Peyer's patch (tissue), 4 donors: Measurements from ENCODE around the gene PARP1. TPM values are rescaled to one million over a fixed set of nuclear protein-coding genes. Genes with fewer than 3 reads are reported as not detected.

ENCODE experiments used
- DNase-seq, 3 donors: peaks; one replicate each; pipeline ENCODE4 v3.0.0-alpha.2; 2017 to 2019
- H3K27ac ChIP-seq, 4 donors: fragments of 200-600 bp; sonication (generic); one replicate each; pipeline ENCODE4 v1.5.1; 2016 to 2019
- H3K27me3 ChIP-seq, 2 donors: fragments of 200-600 bp; sonication (generic); one replicate each; pipeline ENCODE4 v1.5.1; 2019
- H3K36me3 ChIP-seq, 3 donors: fragments of 200-600 bp; sonication (generic); one replicate each; pipeline ENCODE4 v1.5.1; 2016 to 2019
- H3K4me1 ChIP-seq, 4 donors: fragments of 200-600 bp; sonication (generic); one replicate each; pipeline ENCODE4 v1.5.1; 2016 to 2019
- H3K4me3 ChIP-seq, 4 donors: fragments of 200-600 bp; sonication (generic); 1 replicate in 3 of 4; 2 replicates in 1 of 4; pipeline ENCODE4 v1.5.1; 2016 to 2019; ENCODE audit warnings: mild to moderate bottlenecking in 1 of 4
- H3K9me3 ChIP-seq, 4 donors: fragments of 200-600 bp; sonication (generic); one replicate each; pipeline ENCODE4 v1.5.1; 2016 to 2019; ENCODE audit warnings: mild to moderate bottlenecking in 1 of 4
- CTCF ChIP-seq, 6 experiments: fragments of 450-650 bp in 4 of 6; fragments of 200-600 bp in 2 of 6; sonication (generic) in 1 of 6; IDR thresholded peaks; one replicate each; pipeline ENCODE4 v1.5.1; 2017 to 2019; ENCODE audit warnings: antibody characterized with exemption in 6 of 6, mild to moderate bottlenecking in 3 of 6, moderate library complexity in 1 of 6
- POLR2A ChIP-seq, 2 donors: fragments of 450-650 bp; IDR thresholded peaks; one replicate each; pipeline ENCODE4 v1.5.1; 2017; ENCODE audit warnings: antibody characterized with exemption in 2 of 2, mild to moderate bottlenecking in 2 of 2, moderate library complexity in 2 of 2
- total RNA-seq, 4 donors: library from RNA; depleted of rRNA; stranded (reverse); fragments of >200 nt; gene quantifications; one replicate each; pipeline ENCODE4 v1.1.0, GENCODE V29; 2016

PARP1 gene
- 100 to 1,000 TPM in 1 of 4 donors, 10 to 100 TPM in 3; 25.2 to 145 (median 54.4) TPM for total RNA-seq

- DNase-seq: peak; percentile 93 to 95 (median 94)
- no peaks in the 10 kb centered on the region for H3K9me3 ChIP-seq
- H3K36me3 ChIP-seq: no peaks in the 10 kb centered on the region
- peak; percentile 76 to 94 (median 92) for TF ChIP-seq CTCF (IDR thresholded peaks at IDR 0.05)
- TF ChIP-seq POLR2A (IDR thresholded peaks at IDR 0.05): peak; percentile 24 to 53
- peaks cover 0 to 31% (median 15%) of the 10 kb centered on the region in 4 donors for H3K4me1 ChIP-seq
- peak within 1 kb of the TSS; percentile 78 to 94 (median 85) for H3K27ac ChIP-seq
- peak within 1 kb of the TSS; percentile 69 to 91 (median 79) for H3K4me3 ChIP-seq
- H3K27me3 ChIP-seq: no peaks in the 10 kb centered on the region
Measured at GRCh38 chr1:226407497-226408284, at the start of gene PARP1. Gene PARP1 (minus strand): TSS chr1:226408093. CDS start chr1:226407929, 164 bp downstream.

DNA sequence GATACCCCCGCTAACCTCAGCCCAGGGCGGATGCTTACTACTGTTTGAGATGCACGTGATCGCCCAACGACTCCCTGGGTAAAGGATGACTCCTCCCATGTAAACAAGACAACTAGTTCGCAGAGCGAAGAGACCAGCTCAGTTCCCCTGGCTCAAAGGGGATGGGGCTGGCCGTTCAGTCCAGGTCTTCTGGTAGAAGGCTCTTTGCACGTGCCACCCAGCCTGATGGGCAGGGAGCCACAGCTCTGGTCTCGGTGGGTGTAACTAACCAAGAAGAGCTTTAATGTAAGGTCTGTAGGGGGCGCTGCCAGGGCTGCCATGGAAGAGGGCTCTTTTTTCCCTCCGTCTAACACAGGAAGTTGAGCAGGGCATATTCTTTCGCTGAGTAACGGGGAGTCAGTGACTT lies 49.4 kb upstream of the PARP1 start:
- no peaks in the 10 kb centered on the region for H3K9me3 ChIP-seq
- DNase-seq: peak in 2 of 3 donors; percentile 54 to 62
- no peak overlapping the region for H3K4me3 ChIP-seq
- peak in 3 of 6 experiments; percentile 7 to 21 (median 19) for TF ChIP-seq CTCF (IDR thresholded peaks at IDR 0.05)
- TF ChIP-seq POLR2A (IDR thresholded peaks at IDR 0.05): no peak
- H3K27me3 ChIP-seq: no peaks in the 10 kb centered on the region
- H3K4me1 ChIP-seq: no peaks in the 10 kb centered on the region
- no peaks in the 10 kb centered on the region for H3K36me3 ChIP-seq
- H3K27ac ChIP-seq: no peak overlapping the region

DNA sequence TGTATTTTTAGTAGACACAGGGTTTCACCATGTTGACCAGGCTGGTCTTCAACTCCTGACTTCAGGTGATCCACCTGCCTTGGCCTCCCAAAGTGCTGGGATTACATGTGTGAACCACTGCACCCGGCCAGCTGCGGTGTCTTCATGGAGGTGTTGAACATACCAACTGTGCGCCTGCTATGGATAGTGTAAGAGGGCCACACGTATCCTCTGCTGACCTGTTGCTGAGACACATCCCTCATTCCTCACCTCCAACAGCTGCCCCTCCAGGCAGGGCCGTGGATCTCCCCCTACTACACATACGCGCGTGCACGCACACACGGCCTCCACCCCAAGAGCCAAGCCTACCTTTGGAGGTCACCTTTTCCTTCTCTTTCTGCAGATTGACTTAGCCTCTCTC lies 48.0 kb upstream of the PARP1 start:
- H3K9me3 ChIP-seq: no peaks in the 10 kb centered on the region

DNA sequence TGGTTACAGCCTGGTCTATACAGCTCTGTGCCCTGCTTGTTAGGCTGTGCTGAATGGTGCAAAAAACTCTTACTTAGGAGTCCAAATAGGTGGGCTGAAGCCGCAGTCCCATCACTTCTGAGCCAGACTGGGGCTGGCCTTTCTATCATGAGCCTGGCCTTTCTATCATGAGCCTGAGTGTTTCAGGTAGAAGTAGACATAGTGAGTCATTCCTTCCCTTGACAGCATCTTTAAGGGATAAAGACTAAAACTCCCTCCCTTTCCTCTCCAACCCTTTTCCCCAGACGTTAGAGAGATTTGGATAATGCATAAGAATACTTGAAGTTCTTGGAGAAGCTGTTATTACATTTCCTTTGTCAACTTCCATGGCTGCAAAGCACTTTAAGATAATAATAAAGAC lies 46.5 kb upstream of the PARP1 start:
- no peak for TF ChIP-seq POLR2A (IDR thresholded peaks at IDR 0.05)
- no peak for TF ChIP-seq CTCF (IDR thresholded peaks at IDR 0.05)
- Histone ChIP-seq H3K27me3 (no peaks in the 10 kb centered on the region), H3K4me1 (no peaks in the 10 kb centered on the region), H3K36me3 (no peaks in the 10 kb centered on the region), H3K27ac (no peak overlapping the region), H3K9me3 (no peaks in the 10 kb centered on the region), H3K4me3 (no peak overlapping the region)
- no peak for DNase-seq

More for the DNA sequence above, 48.0 kb upstream of the PARP1 start:
- Histone ChIP-seq H3K36me3 (no peaks in the 10 kb centered on the region), H3K27me3 (no peaks in the 10 kb centered on the region), H3K4me3 (no peak overlapping the region), H3K4me1 (no peaks in the 10 kb centered on the region), H3K27ac (no peak overlapping the region)
- TF ChIP-seq CTCF (IDR thresholded peaks at IDR 0.05) (no peak), POLR2A (IDR thresholded peaks at IDR 0.05) (no peak)
- DNase-seq: no peak

- no peak overlapping the region for H3K27ac ChIP-seq
- H3K4me1 ChIP-seq: no peaks in the 10 kb centered on the region
- DNase-seq: no peak
- no peak for TF ChIP-seq POLR2A (IDR thresholded peaks at IDR 0.05)
- no peak for TF ChIP-seq CTCF (IDR thresholded peaks at IDR 0.05)
- H3K36me3 ChIP-seq: no peaks in the 10 kb centered on the region
- no peaks in the 10 kb centered on the region for H3K27me3 ChIP-seq
- no peak overlapping the region for H3K4me3 ChIP-seq
- H3K9me3 ChIP-seq: no peaks in the 10 kb centered on the region
Measured at GRCh38 chr1:226453015-226453704, 45.3 kb upstream of the PARP1 start.
